Liver (tissue), 9 donors: Measurements from ENCODE around the gene MAP4K4. TPM values are rescaled to one million over a fixed set of nuclear protein-coding genes. Genes with fewer than 3 reads are reported as not detected.

ENCODE experiments used
- DNase-seq: peaks from one replicate; pipeline ENCODE4 v3.0.0-alpha.2; 2017; ENCODE audit warnings: low spot score
- H3K27ac ChIP-seq, 2 donors: one replicate each; pipeline ENCODE4 v1.7.0; 2013; ENCODE audit warnings: inconsistent platforms in 2 of 2, low read length in 2 of 2, control low read depth in 1 of 2, low read depth in 1 of 2, mild to moderate bottlenecking in 1 of 2
- H3K27me3 ChIP-seq, 4 donors: one replicate each; pipeline versions ENCODE4 v1.6.1 to v1.7.0; 2013; ENCODE audit warnings: low read length in 3 of 4, inconsistent platforms in 1 of 4, mild to moderate bottlenecking in 1 of 4, moderate library complexity in 1 of 4; ENCODE audit not compliant: control insufficient read depth in 4 of 4, insufficient read depth in 4 of 4
- H3K36me3 ChIP-seq, 4 donors: one replicate each; pipeline versions ENCODE4 v1.6.1 to v1.7.0; 2013; ENCODE audit warnings: low read length in 3 of 4, mild to moderate bottlenecking in 3 of 4, low read depth in 1 of 4, moderate library complexity in 1 of 4; ENCODE audit not compliant: control insufficient read depth in 4 of 4, insufficient read depth in 3 of 4
- H3K4me1 ChIP-seq, 4 donors: one replicate each; pipeline versions ENCODE4 v1.6.1 to v1.7.0; 2013; ENCODE audit warnings: low read length in 3 of 4, mild to moderate bottlenecking in 3 of 4, moderate library complexity in 1 of 4; ENCODE audit not compliant: control insufficient read depth in 4 of 4, insufficient read depth in 4 of 4
- H3K4me3 ChIP-seq, 3 donors: one replicate each; pipeline versions ENCODE4 v1.6.1 to v1.7.0; 2013; ENCODE audit warnings: low read length in 3 of 3, control low read depth in 1 of 3, low read depth in 1 of 3, mild to moderate bottlenecking in 1 of 3
- H3K9ac ChIP-seq, 2 donors: one replicate each; pipeline ENCODE4 v1.7.0; 2013; ENCODE audit warnings: low read length in 2 of 2, mild to moderate bottlenecking in 2 of 2, moderate library complexity in 2 of 2, control low read depth in 1 of 2, low read depth in 1 of 2
- H3K9me3 ChIP-seq, 4 donors: one replicate each; pipeline versions ENCODE4 v1.6.1 to v1.7.0; 2013; ENCODE audit warnings: low read length in 3 of 4; ENCODE audit not compliant: control insufficient read depth in 4 of 4
- EGR1 ChIP-seq, 2 donors: IDR thresholded peaks; 2 replicates each; pipeline ENCODE4 v1.6.1; 2016 to 2018; ENCODE audit warnings: antibody characterized with exemption in 2 of 2, low read depth in 2 of 2
- FOXA1 ChIP-seq: IDR thresholded peaks from 2 replicates; pipeline ENCODE4 v1.6.1; 2016; ENCODE audit warnings: antibody characterized with exemption
- FOXA2 ChIP-seq: IDR thresholded peaks from 2 replicates; pipeline ENCODE4 v1.6.1; 2016; ENCODE audit warnings: antibody characterized with exemption
- GABPA ChIP-seq, 2 donors: IDR thresholded peaks in 1 of 2; conservative IDR thresholded peaks in 1 of 2; 2 replicates each; pipeline ENCODE4 v1.6.1; 2016; ENCODE audit warnings: antibody characterized with exemption in 2 of 2, mild to moderate bottlenecking in 1 of 2, moderate library complexity in 1 of 2
- HNF4A ChIP-seq, 2 donors: conservative IDR thresholded peaks; 2 replicates each; pipeline ENCODE4 v1.6.1; 2016; ENCODE audit warnings: antibody characterized with exemption in 2 of 2, mild to moderate bottlenecking in 2 of 2
- HNF4G ChIP-seq: IDR thresholded peaks from 2 replicates; pipeline ENCODE4 v1.6.1; 2016; ENCODE audit warnings: antibody characterized with exemption
- JUND ChIP-seq, 2 donors: IDR thresholded peaks; 2 replicates each; pipeline ENCODE4 v1.6.1; 2016; ENCODE audit warnings: antibody characterized with exemption in 2 of 2
- MAX ChIP-seq: IDR thresholded peaks from 2 replicates; pipeline ENCODE4 v1.6.1; 2016; ENCODE audit warnings: antibody characterized with exemption
- NR2F2 ChIP-seq: IDR thresholded peaks from 2 replicates; pipeline ENCODE4 v1.6.1; 2016; ENCODE audit warnings: antibody characterized with exemption
- RAD21 ChIP-seq, 2 donors: IDR thresholded peaks; 2 replicates each; pipeline ENCODE4 v1.6.1; 2016; ENCODE audit warnings: antibody characterized with exemption in 2 of 2, mild to moderate bottlenecking in 2 of 2
- RXRA ChIP-seq, 2 donors: IDR thresholded peaks; 2 replicates each; pipeline ENCODE4 v1.6.1; 2017 to 2018; ENCODE audit warnings: antibody characterized with exemption in 2 of 2, mild to moderate bottlenecking in 1 of 2
- SP1 ChIP-seq: IDR thresholded peaks from 2 replicates; pipeline ENCODE4 v1.6.1; 2018; ENCODE audit warnings: antibody characterized with exemption, mild to moderate bottlenecking
- TAF1 ChIP-seq: conservative IDR thresholded peaks from 2 replicates; pipeline ENCODE4 v1.6.1; 2016; ENCODE audit warnings: antibody characterized with exemption, mild to moderate bottlenecking
- YY1 ChIP-seq: IDR thresholded peaks from 2 replicates; pipeline ENCODE4 v1.6.1; 2016; ENCODE audit warnings: antibody characterized with exemption, mild to moderate bottlenecking
- ZBTB33 ChIP-seq: IDR thresholded peaks from 2 replicates; pipeline ENCODE4 v1.6.1; 2016; ENCODE audit warnings: antibody characterized with exemption
- WGBS: extraction: QIAGEN DNeasy Blood & Tissue Kit; methylation state at CpG from one replicate; pipeline ENCODE4 v1.1.7; 2013; 5-methylcytosine and 5-hydroxymethylcytosine counted together
- polyA plus RNA-seq, 2 donors: library from polyadenylated mRNA; stranded (reverse) in 1 of 2; unstranded in 1 of 2; fragments of 200-250 nt in 1 of 2; fragments of >200 nt in 1 of 2; fragmentation: Nextera tagmentation in 1 of 2; extraction: Ambion mirVana in 1 of 2; gene quantifications; one replicate each; pipeline versions ENCODE4 v1.2.1 to v1.2.3, GENCODE V29; 2013 to 2015
- total RNA-seq, 2 donors: library from RNA; depleted of rRNA; stranded (reverse); fragments of >200 nt; gene quantifications; one replicate each; pipeline ENCODE4 v1.2.3, GENCODE V29; 2014
- TF ChIP-seq, protein P1 (sequence below): IDR thresholded peaks from 2 replicates; pipeline ENCODE4 v1.6.1; 2016; ENCODE audit warnings: antibody characterized with exemption
- TF ChIP-seq, protein P2 (sequence below): IDR thresholded peaks from 2 replicates; pipeline ENCODE4 v1.6.1; 2016; ENCODE audit warnings: antibody characterized with exemption, mild to moderate bottlenecking
- TF ChIP-seq, protein P3 (sequence below): fragments of 150-350 bp; IDR thresholded peaks from 2 replicates; pipeline ENCODE4 v1.5.1; 2017; ENCODE audit warnings: improper control_type of control experiment, low read depth, low read length; ENCODE audit not compliant: missing input control
- donor health status: healthy.
- donor health status: healthy.
- donor health status: healthy.
- donor health status: healthy.
- donor health status: healthy.

Gene MAP4K4
- total and polyA plus RNA-seq, 4 donors: 9.1 to 40.0 (median 23.6) TPM

- Histone ChIP-seq H3K27me3 (no peaks in the 10 kb centered on the region), H3K27ac (no peak overlapping the region), H3K9ac (no peak overlapping the region), H3K4me3 (no peak overlapping the region), H3K36me3 (peaks cover 3 to 18% (median 14%) of the 10 kb centered on the region in 4 donors), H3K4me1 (peaks cover 2 to 18% (median 16%) of the 10 kb centered on the region in 4 donors), H3K9me3 (no peaks in the 10 kb centered on the region)
- WGBS: 78% methylated on average over 9 of the region's 9 CpGs
- no peak for DNase-seq
- no peak for TF ChIP-seq HNF4G
- no peak for TF ChIP-seq EGR1 (IDR thresholded peaks at IDR 0.05; ENCODE audit: low read depth in 2 of 2)
- TF ChIP-seq FOXA2: no peak
- TF ChIP-seq SP1: no peak
- TF ChIP-seq, protein P1, sequence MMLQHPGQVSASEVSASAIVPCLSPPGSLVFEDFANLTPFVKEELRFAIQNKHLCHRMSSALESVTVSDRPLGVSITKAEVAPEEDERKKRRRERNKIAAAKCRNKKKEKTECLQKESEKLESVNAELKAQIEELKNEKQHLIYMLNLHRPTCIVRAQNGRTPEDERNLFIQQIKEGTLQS: no peak
- TF ChIP-seq MAX: no peak
- no peak for TF ChIP-seq HNF4A (conservative IDR thresholded peaks at IDR 0.05)
- TF ChIP-seq GABPA (IDR thresholded peaks at IDR 0.05 in 1 of 2, conservative IDR thresholded peaks at IDR 0.05 in 1 of 2): no peak
- TF ChIP-seq, protein P2, sequence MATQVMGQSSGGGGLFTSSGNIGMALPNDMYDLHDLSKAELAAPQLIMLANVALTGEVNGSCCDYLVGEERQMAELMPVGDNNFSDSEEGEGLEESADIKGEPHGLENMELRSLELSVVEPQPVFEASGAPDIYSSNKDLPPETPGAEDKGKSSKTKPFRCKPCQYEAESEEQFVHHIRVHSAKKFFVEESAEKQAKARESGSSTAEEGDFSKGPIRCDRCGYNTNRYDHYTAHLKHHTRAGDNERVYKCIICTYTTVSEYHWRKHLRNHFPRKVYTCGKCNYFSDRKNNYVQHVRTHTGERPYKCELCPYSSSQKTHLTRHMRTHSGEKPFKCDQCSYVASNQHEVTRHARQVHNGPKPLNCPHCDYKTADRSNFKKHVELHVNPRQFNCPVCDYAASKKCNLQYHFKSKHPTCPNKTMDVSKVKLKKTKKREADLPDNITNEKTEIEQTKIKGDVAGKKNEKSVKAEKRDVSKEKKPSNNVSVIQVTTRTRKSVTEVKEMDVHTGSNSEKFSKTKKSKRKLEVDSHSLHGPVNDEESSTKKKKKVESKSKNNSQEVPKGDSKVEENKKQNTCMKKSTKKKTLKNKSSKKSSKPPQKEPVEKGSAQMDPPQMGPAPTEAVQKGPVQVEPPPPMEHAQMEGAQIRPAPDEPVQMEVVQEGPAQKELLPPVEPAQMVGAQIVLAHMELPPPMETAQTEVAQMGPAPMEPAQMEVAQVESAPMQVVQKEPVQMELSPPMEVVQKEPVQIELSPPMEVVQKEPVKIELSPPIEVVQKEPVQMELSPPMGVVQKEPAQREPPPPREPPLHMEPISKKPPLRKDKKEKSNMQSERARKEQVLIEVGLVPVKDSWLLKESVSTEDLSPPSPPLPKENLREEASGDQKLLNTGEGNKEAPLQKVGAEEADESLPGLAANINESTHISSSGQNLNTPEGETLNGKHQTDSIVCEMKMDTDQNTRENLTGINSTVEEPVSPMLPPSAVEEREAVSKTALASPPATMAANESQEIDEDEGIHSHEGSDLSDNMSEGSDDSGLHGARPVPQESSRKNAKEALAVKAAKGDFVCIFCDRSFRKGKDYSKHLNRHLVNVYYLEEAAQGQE: no peak
- TF ChIP-seq NR2F2: no peak
- TF ChIP-seq, protein P3, sequence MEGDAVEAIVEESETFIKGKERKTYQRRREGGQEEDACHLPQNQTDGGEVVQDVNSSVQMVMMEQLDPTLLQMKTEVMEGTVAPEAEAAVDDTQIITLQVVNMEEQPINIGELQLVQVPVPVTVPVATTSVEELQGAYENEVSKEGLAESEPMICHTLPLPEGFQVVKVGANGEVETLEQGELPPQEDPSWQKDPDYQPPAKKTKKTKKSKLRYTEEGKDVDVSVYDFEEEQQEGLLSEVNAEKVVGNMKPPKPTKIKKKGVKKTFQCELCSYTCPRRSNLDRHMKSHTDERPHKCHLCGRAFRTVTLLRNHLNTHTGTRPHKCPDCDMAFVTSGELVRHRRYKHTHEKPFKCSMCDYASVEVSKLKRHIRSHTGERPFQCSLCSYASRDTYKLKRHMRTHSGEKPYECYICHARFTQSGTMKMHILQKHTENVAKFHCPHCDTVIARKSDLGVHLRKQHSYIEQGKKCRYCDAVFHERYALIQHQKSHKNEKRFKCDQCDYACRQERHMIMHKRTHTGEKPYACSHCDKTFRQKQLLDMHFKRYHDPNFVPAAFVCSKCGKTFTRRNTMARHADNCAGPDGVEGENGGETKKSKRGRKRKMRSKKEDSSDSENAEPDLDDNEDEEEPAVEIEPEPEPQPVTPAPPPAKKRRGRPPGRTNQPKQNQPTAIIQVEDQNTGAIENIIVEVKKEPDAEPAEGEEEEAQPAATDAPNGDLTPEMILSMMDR: no peak
- TF ChIP-seq FOXA1: no peak
- no peak for TF ChIP-seq JUND (IDR thresholded peaks at IDR 0.05)
- TF ChIP-seq RAD21 (IDR thresholded peaks at IDR 0.05): no peak
- TF ChIP-seq ZBTB33: no peak
- no peak for TF ChIP-seq YY1
- TF ChIP-seq RXRA (IDR thresholded peaks at IDR 0.05): no peak
- TF ChIP-seq TAF1: no peak
These were observed 196.3 kb downstream of the MAP4K4 start for GRCh38 chr2:101893681-101894381.
